GM11168 (cell line): ENCODE results near the gene ACOT7.

Experiments
- in situ Hi-C: fragments of 300-500 bp; cut with MboI; formaldehyde crosslinking; loops from one replicate; pipeline ENCODE4 v1.12.0; 2022; ENCODE audit warnings: low sequenced_read_pairs; ENCODE audit not compliant: unreplicated experiment

ACOT7 gene

DNA sequence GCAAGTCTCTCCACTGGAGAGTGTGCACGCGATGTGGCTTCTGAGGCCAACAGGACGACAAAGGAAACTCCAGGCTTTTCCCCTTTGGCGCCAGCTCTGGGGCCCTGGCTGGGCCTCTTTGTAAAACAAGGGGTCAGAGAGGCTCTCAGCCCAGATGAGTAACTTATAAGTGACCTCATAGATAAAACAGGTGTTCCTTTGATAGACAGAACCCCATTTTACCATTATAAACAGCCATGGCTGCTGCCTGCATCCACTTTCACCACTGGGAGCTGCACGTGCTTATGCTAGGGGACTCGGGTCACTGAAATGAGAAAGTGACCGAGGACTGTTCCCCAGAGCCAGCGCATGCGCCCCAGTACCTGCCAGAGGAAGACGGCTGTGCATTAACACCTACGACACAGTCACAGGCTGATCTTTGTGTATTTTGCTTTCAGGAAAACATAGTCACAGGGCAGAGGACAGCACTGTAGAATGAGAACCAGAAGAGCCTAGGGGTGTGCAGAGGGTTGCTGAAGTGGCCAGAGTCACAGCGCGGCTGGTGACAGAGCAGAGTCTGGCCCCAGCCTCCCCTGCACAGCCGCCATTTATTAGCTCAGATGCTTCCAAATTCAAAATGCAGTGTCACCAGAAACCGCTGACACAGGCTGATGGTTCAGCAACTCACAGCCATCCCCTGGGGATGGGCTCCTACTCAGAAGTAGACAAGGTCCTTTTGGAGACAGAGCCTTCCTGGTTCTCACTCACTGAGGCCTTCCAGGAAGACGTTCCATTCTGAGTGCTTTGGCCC, 175.0 kb downstream of the ACOT7 start:
- in situ Hi-C loops, result no loop called here
